NT2/D1 (cell line): ENCODE data around the gene WDR70.

Source experiments
- YY1 ChIP-seq: IDR thresholded peaks from 2 replicates; pipeline ENCODE4 v1.6.1; 2011; ENCODE audit not compliant: insufficient read length, insufficient read depth
- ZNF274 ChIP-seq: IDR thresholded peaks from 2 replicates; pipeline ENCODE4 v1.6.1; 2011; ENCODE audit warnings: mild to moderate bottlenecking, low read depth, low read length

DNA sequence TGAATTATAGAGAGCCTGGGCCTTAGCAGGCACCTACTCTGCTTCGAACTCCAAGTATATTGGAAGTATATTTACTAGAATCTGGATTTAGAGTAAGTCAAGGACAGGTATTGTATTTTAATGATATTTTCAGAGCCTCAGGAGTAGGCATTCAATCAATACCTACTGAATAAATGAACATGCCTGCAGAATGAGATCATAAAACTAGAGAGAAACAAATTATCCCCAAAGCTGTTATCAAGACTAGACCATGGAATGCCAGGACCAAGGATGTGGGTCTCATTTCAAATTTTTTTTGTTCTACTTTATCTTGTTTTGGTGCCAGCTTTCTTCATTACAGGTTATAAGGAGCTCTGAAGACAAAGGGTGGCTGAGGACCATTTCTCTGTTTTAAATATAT, 394.7 kb downstream of the WDR70 start:
- TF ChIP-seq YY1 = no peak
- TF ChIP-seq ZNF274 = no peak
